ENCODE data around the gene ZBTB48.
"Not testable (repeated sequence)": the region's sequence is repeated elsewhere in the genome, so short reads cannot be mapped to it uniquely, and the experiment has no call there.

The ZBTB48 gene

GRCh38 chr1:6635910-6636760, 56.3 kb downstream of the ZBTB48 start:
- DNase-seq = no peak

GRCh38 chr1:6636778-6637177, 57.0 kb downstream of the ZBTB48 start:
- not testable (repeated sequence) for DNase-seq

- DNase-seq = no peak
Measured at GRCh38 chr1:6637770-6638169, 58.0 kb downstream of the ZBTB48 start.

- DNase-seq = peak; percentile 16
Measured at GRCh38 chr1:6638226-6638625, 58.4 kb downstream of the ZBTB48 start.
